Spleen (tissue), 11 donors: Measurements from ENCODE around the gene UNC13B. TPM values are rescaled to one million over a fixed set of nuclear protein-coding genes. Genes with fewer than 3 reads are reported as not detected.

ENCODE experiments used
- DNase-seq: peaks from one replicate; pipeline ENCODE4 v3.0.0-alpha.2; 2020
- H3K27ac ChIP-seq, 8 donors: fragments of 200-600 bp; sonication (generic) in 7 of 8; 1 replicate in 4 of 8; 2 replicates in 4 of 8; pipeline versions ENCODE4 v1.5.0 to v1.8.0; 2016 to 2021; ENCODE audit warnings: inconsistent platforms in 4 of 8, mild to moderate bottlenecking in 4 of 8, moderate library complexity in 1 of 8
- H3K27me3 ChIP-seq, 7 donors: fragments of 200-600 bp; sonication (generic) in 6 of 7; replicated peaks in 1 of 7; 1 replicate in 4 of 7; 2 replicates in 3 of 7; pipeline versions ENCODE4 v1.5.0 to v1.8.0; 2016 to 2021; ENCODE audit warnings: inconsistent platforms in 3 of 7, mild to moderate bottlenecking in 1 of 7
- H3K36me3 ChIP-seq, 6 donors: fragments of 200-600 bp; sonication (generic) in 5 of 6; 1 replicate in 4 of 6; 2 replicates in 2 of 6; pipeline versions ENCODE4 v1.5.0 to v1.8.0; 2016 to 2021; ENCODE audit warnings: inconsistent platforms in 2 of 6
- H3K4me1 ChIP-seq, 6 donors: fragments of 200-600 bp; sonication (generic) in 5 of 6; 1 replicate in 3 of 6; 2 replicates in 3 of 6; pipeline versions ENCODE4 v1.5.0 to v1.8.0; 2016 to 2021; ENCODE audit warnings: inconsistent platforms in 3 of 6
- H3K4me3 ChIP-seq, 8 donors: fragments of 200-600 bp; sonication (generic) in 7 of 8; 1 replicate in 4 of 8; 2 replicates in 4 of 8; pipeline versions ENCODE4 v1.5.0 to v1.8.0; 2016 to 2021; ENCODE audit warnings: inconsistent platforms in 4 of 8, mild to moderate bottlenecking in 4 of 8, moderate library complexity in 2 of 8
- H3K9me3 ChIP-seq, 8 donors: fragments of 200-600 bp; sonication (generic) in 7 of 8; 1 replicate in 4 of 8; 2 replicates in 4 of 8; pipeline versions ENCODE4 v1.5.0 to v1.8.0; 2016 to 2021; ENCODE audit warnings: inconsistent platforms in 4 of 8
- POLR2A ChIP-seq, 3 donors: fragments of 450-650 bp; IDR thresholded peaks; one replicate each; pipeline ENCODE4 v1.5.1; 2017; ENCODE audit warnings: antibody characterized with exemption in 3 of 3, mild to moderate bottlenecking in 1 of 3
- POLR2AphosphoS5 ChIP-seq, 3 donors: sonication (generic); formaldehyde crosslinking; IDR thresholded peaks; one replicate each; pipeline ENCODE4 v1.5.1; 2017; ENCODE audit warnings: antibody characterized with exemption in 3 of 3
- WGBS, 5 donors: extraction: QIAGEN DNeasy Blood & Tissue Kit in 3 of 5; methylation state at CpG; one replicate each; pipeline versions ENCODE4 v1.1.5 to v1.1.7; 2013 to 2018; 5-methylcytosine and 5-hydroxymethylcytosine counted together
- intact Hi-C: fragments of 100-400 bp; cut with DNase I; formaldehyde crosslinking; loops from one replicate; pipeline ENCODE4 v1.15.0; 2023; ENCODE audit warnings: low total_unique reads
- polyA plus RNA-seq, 3 donors: library from polyadenylated mRNA; stranded (reverse); fragments of 200-250 nt; gene quantifications; one replicate each; pipeline ENCODE4 v1.2.1, GENCODE V29; 2013
- total RNA-seq, 7 donors: library from RNA; depleted of rRNA in 3 of 7; stranded (reverse); fragments of >200 nt in 3 of 7; fragmentation: NEBNext Ultra II Directional in 4 of 7; extraction: Animal tissue kit (Norgen Biotek cat#: 25700) in 4 of 7; gene quantifications; one replicate each; pipeline versions ENCODE4 v1.1.0 to v1.2.1, GENCODE V29; 2016 to 2021
- TF ChIP-seq, protein P1 (sequence below), 11 experiments: fragments of 200-600 bp in 7 of 11; fragments of 450-650 bp in 4 of 11; sonication (generic) in 4 of 11; IDR thresholded peaks in 8 of 11; conservative IDR thresholded peaks in 3 of 11; 1 replicate in 7 of 11; 2 replicates in 4 of 11; pipeline versions ENCODE4 v1.4.0 to v1.8.0; 2016 to 2021; ENCODE audit warnings: antibody characterized with exemption in 11 of 11, inconsistent platforms in 4 of 11, mild to moderate bottlenecking in 1 of 11
- donor health status: healthy with polysubstance abuse.
- donor health status: DM: no; HTN: no; CAD: no; lungs with moderate emphysema.
- donor health status: DM: no; HTN: no; CAD: no.
- donor health status: Bipolar disorder and iron deficiency.
- donor health status: healthy.
- donor health status: DM: no; HTN: no; CAD: no.
- donor health status: DM: yes; HTN: yes; CAD: no.

Gene UNC13B
- total and polyA plus RNA-seq, 10 donors, result 2.4 to 18.7 (median 12.1) TPM

DNA sequence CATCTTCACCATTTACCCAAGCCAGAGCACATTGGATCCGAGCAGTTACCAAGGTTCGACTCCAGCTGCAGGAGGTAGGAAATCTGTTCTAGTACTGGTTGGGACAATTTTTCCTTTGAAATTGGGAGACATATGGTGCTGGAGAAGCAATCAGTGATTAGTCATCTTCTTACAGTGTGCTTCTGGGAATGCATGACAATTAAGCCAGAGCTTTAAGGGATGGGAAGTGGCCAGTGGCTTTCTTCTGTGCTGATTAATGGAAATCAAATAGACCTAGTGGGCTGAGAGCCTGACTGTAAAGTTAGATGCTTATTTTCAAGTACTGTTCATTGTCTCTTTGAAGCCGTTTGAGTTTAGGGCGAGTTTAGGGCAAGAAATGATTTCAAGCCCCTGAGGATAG lies 152.1 kb downstream of the UNC13B start:
- Histone ChIP-seq H3K27ac (no peak overlapping the region), H3K4me3 (no peak overlapping the region), H3K9me3 (peaks cover 0 to 6% (median 0%) of the 10 kb centered on the region in 8 donors), H3K4me1 (no peaks in the 10 kb centered on the region), H3K36me3 (peaks cover 0 to 5% (median 0%) of the 10 kb centered on the region in 6 donors), H3K27me3 (no peaks in the 10 kb centered on the region)
- TF ChIP-seq POLR2A (IDR thresholded peaks at IDR 0.05) (no peak), POLR2AphosphoS5 (IDR thresholded peaks at IDR 0.05) (no peak)
- TF ChIP-seq, protein P1, sequence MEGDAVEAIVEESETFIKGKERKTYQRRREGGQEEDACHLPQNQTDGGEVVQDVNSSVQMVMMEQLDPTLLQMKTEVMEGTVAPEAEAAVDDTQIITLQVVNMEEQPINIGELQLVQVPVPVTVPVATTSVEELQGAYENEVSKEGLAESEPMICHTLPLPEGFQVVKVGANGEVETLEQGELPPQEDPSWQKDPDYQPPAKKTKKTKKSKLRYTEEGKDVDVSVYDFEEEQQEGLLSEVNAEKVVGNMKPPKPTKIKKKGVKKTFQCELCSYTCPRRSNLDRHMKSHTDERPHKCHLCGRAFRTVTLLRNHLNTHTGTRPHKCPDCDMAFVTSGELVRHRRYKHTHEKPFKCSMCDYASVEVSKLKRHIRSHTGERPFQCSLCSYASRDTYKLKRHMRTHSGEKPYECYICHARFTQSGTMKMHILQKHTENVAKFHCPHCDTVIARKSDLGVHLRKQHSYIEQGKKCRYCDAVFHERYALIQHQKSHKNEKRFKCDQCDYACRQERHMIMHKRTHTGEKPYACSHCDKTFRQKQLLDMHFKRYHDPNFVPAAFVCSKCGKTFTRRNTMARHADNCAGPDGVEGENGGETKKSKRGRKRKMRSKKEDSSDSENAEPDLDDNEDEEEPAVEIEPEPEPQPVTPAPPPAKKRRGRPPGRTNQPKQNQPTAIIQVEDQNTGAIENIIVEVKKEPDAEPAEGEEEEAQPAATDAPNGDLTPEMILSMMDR (IDR thresholded peaks at IDR 0.05 in 8 of 11, conservative IDR thresholded peaks at IDR 0.05 in 3 of 11), result no peak
- no peak for DNase-seq
- WGBS, 5 donors, result 88 to 97% (median 92%) methylated on average over 4 of the region's 4 CpGs
- intact Hi-C loops, result no loop called here

DNA sequence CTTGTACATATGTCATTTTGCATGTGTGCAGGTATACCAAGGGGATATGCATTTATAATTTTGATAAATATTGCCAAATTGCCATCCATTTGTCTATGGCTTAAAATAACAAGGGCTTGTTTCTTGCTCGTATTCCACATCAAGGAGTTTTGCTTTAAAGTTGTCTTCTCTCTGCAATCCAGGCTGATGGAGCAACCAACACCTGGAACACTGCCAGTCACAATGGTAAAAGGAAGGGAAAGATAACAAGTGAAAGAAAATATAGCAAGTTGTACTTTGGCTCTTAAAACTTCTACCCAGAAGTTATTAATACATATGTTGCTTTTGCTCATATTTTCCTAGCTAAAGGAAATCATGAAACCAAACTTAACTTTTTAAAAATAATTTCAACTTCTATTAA lies 156.9 kb downstream of the UNC13B start:
- WGBS, 5 donors, result 72 to 88% (median 83%) methylated on average over 1 of the region's 1 CpG
- no peak for TF ChIP-seq POLR2A (IDR thresholded peaks at IDR 0.05)
- intact Hi-C loops, result no loop called here
- Histone ChIP-seq H3K4me3 (no peak overlapping the region), H3K9me3 (peaks cover 0 to 6% (median 0%) of the 10 kb centered on the region in 8 donors), H3K27me3 (no peaks in the 10 kb centered on the region), H3K27ac (no peak overlapping the region), H3K36me3 (no peaks in the 10 kb centered on the region), H3K4me1 (no peaks in the 10 kb centered on the region)
- DNase-seq, result no peak

DNA sequence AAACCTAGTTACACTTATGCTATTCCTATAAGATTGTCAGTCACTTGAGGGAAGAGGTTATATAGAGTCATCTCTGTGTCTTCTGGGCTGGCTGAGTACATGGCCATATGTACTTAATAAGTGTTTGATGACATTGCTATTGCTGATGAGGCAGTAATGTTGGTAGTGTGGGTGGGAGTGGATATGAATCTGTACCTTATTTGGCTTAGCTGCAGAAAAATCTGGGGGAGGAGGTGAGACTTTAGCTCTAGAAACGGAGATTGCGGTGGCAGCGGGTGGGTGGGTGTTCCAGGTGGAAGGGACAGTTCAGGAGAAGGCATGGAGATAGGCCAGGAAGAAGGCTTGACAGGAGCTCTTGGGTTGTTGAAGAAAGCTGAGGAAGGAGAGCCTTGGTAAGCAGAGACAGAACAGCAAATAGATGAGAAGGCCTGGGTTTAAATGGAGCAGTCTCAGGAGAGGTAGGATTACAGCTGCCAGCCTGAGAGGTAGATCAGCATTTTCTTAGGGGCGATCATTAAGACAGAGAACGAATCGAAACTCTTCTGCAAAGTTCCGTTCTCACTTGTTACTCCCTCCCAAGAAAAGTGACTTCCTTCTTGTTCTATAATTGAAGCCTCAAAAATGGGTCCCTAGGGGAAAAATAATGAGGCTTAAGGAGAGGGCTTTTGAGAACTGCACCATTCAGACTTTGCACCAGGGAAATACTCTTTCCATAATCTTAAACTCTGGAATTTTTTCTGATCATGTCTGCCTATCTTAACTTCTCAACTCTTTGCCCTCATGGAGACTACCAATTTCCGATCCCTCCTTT lies 160.5 kb downstream of the UNC13B start:
- DNase-seq, result no peak
- no peak overlapping the region for H3K4me3 ChIP-seq
- no peak for TF ChIP-seq POLR2AphosphoS5 (IDR thresholded peaks at IDR 0.05)
- no peak for TF ChIP-seq POLR2A (IDR thresholded peaks at IDR 0.05)
- TF ChIP-seq, protein P1 (IDR thresholded peaks at IDR 0.05 in 8 of 11, conservative IDR thresholded peaks at IDR 0.05 in 3 of 11), result no peak
- intact Hi-C loops, result no loop called here
- H3K27ac ChIP-seq, result no peak overlapping the region
- no peaks in the 10 kb centered on the region for H3K27me3 ChIP-seq
- H3K36me3 ChIP-seq, result no peaks in the 10 kb centered on the region
- H3K4me1 ChIP-seq, result no peaks in the 10 kb centered on the region
- H3K9me3 ChIP-seq, result peaks cover 0 to 6% (median 0%) of the 10 kb centered on the region in 8 donors
- WGBS, 5 donors, result 68 to 81% (median 80%) methylated on average over 8 of the region's 8 CpGs

DNA sequence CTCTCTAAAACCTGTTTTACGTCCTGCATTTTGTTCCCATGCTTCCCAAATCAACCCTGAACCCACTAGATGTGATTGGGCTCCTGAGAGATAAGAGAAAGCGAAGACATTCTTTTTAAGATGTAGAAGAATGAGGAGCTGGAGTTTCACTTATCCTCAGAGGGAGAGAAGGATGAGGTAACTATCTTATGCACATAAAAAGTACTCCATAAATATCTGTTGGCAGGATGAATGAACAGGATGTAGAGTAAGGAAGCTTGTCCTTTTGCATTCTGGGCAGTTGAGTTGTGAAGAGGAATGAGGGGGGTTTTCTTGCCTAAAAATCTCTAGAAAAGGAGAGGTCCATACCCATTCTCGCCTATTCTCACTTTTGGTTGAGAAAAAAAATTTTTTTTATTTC lies 163.2 kb downstream of the UNC13B start:
- Histone ChIP-seq H3K4me3 (no peak overlapping the region), H3K36me3 (no peaks in the 10 kb centered on the region), H3K4me1 (no peaks in the 10 kb centered on the region), H3K27ac (no peak overlapping the region), H3K9me3 (no peaks in the 10 kb centered on the region), H3K27me3 (no peaks in the 10 kb centered on the region)
- no peak for DNase-seq
- intact Hi-C loops, result no loop called here
- TF ChIP-seq, protein P1 (IDR thresholded peaks at IDR 0.05 in 8 of 11, conservative IDR thresholded peaks at IDR 0.05 in 3 of 11), result no peak
- no peak for TF ChIP-seq POLR2AphosphoS5 (IDR thresholded peaks at IDR 0.05)
- TF ChIP-seq POLR2A (IDR thresholded peaks at IDR 0.05), result no peak
- 80 to 91% (median 82%) methylated on average over 3 of the region's 3 CpGs for WGBS, 5 donors
